IMR-90 (cell line): Measurements from ENCODE around the gene FOXP4. TPM values are rescaled to one million over a fixed set of nuclear protein-coding genes. Genes with fewer than 3 reads are reported as not detected.

Source experiments
- ATAC-seq: fragments of 200-7000 bp; cut with Tn5 transposase; 2 replicates; pipeline ENCODE4 v1.9.1; 2020; ENCODE audit warnings: low read depth, mild to moderate bottlenecking, moderate library complexity
- BruUV-seq: library from RNA; stranded (reverse); fragments of 400-500 nt; replicated peaks from 2 replicates; lab custom pipeline; 2021; lab: Mats Ljungman, UMichigan
- CTCF ChIA-PET: fragments of 300-600 bp; formaldehyde crosslinking; extraction: SDS; loops from one replicate; lab custom pipeline; 2021; ENCODE audit warnings: antibody characterized with exemption; lab: Yijun Ruan, JAX
- POLR2A ChIA-PET: fragments of 300-600 bp; sonication (Branson Sonifier 250); formaldehyde crosslinking; loops from one replicate; lab custom pipeline; 2022; ENCODE audit warnings: antibody characterized with exemption; ENCODE audit not compliant: unreplicated experiment; lab: Charles Lee
- DNase-seq: peaks from one replicate; pipeline ENCODE4 v3.0.0; 2013
- H2AFZ ChIP-seq: replicated peaks from 2 replicates; pipeline ENCODE3; 2013; ENCODE audit warnings: low read length, mild to moderate bottlenecking; ENCODE audit not compliant: poor library complexity
- H2AK5ac ChIP-seq: 2 replicates; pipeline ENCODE4 v1.6.1; 2013; ENCODE audit warnings: low read depth, low read length, inconsistent platforms
- H2AK9ac ChIP-seq: replicated peaks from 2 replicates; pipeline ENCODE3; 2013; ENCODE audit warnings: mild to moderate bottlenecking, low read depth, low read length, moderate library complexity; ENCODE audit not compliant: poor library complexity
- H2BK120ac ChIP-seq: 2 replicates; pipeline ENCODE4 v1.6.1; 2013; ENCODE audit warnings: low read depth, low read length, inconsistent platforms
- H2BK15ac ChIP-seq: 3 replicates; pipeline ENCODE4 v1.6.1; 2013; ENCODE audit warnings: low read depth, low read length, inconsistent platforms
- H2BK20ac ChIP-seq: 2 replicates; pipeline ENCODE4 v1.6.1; 2013; ENCODE audit warnings: low read depth, mild to moderate bottlenecking, inconsistent platforms, low read length, moderate library complexity
- H2BK5ac ChIP-seq: 2 replicates; pipeline ENCODE4 v1.6.1; 2013; ENCODE audit warnings: mild to moderate bottlenecking, low read depth, low read length, inconsistent platforms; ENCODE audit not compliant: poor library complexity, severe bottlenecking
- H3K14ac ChIP-seq: replicated peaks from 2 replicates; pipeline ENCODE4 v1.6.1; 2013; ENCODE audit warnings: low read depth, low read length, inconsistent platforms
- H3K18ac ChIP-seq: 2 replicates; pipeline ENCODE4 v1.6.1; 2013; ENCODE audit warnings: low read depth, low read length, control low read depth
- H3K23ac ChIP-seq: 2 replicates; pipeline ENCODE4 v1.6.1; 2013; ENCODE audit warnings: low read depth, low read length, inconsistent platforms
- H3K27ac ChIP-seq: 2 replicates; pipeline ENCODE4 v1.5.1; 2013; ENCODE audit warnings: mild to moderate bottlenecking, control low read depth, low read length; ENCODE audit not compliant: insufficient read depth
- H3K27me3 ChIP-seq: 2 replicates; pipeline ENCODE4 v1.6.1; 2013; ENCODE audit warnings: low read length; ENCODE audit not compliant: control insufficient read depth, insufficient read depth
- H3K36me3 ChIP-seq: 2 replicates; pipeline ENCODE4 v1.6.1; 2013; ENCODE audit warnings: low read length, mixed read lengths; ENCODE audit not compliant: control insufficient read depth, insufficient read depth
- H3K4ac ChIP-seq: 2 replicates; pipeline ENCODE4 v1.6.1; 2013; ENCODE audit warnings: low read depth, low read length, inconsistent platforms
- H3K4me1 ChIP-seq: 2 replicates; pipeline ENCODE4 v1.6.1; 2013; ENCODE audit warnings: low read length, mixed read lengths; ENCODE audit not compliant: control insufficient read depth, insufficient read depth
- H3K4me2 ChIP-seq: 2 replicates; pipeline ENCODE4 v1.6.1; 2013; ENCODE audit warnings: low read depth, mild to moderate bottlenecking, control low read depth, low read length, moderate library complexity
- H3K4me3 ChIP-seq: 2 replicates; pipeline ENCODE4 v1.5.1; 2013; ENCODE audit warnings: low read depth, mild to moderate bottlenecking, control low read depth, low read length, moderate library complexity; ENCODE audit not compliant: insufficient read depth
- H3K56ac ChIP-seq: 2 replicates; pipeline ENCODE4 v1.6.1; 2013; ENCODE audit warnings: low read length, inconsistent platforms; ENCODE audit not compliant: insufficient read depth; ENCODE audit errors: extremely low read depth
- H3K79me1 ChIP-seq, 2 experiments: 2 replicates each; pipeline ENCODE4 v1.6.1; 2013; ENCODE audit warnings: low read length in 2 of 2, inconsistent platforms in 1 of 2, low read depth in 1 of 2
- H3K9ac ChIP-seq: 2 replicates; pipeline ENCODE4 v1.6.1; 2013; ENCODE audit warnings: low read depth, low read length, control low read depth
- H3K9me1 ChIP-seq: 2 replicates; pipeline ENCODE4 v1.6.1; 2013; ENCODE audit warnings: low read length, inconsistent platforms; ENCODE audit not compliant: insufficient read depth
- H3K9me3 ChIP-seq: 2 replicates; pipeline ENCODE4 v1.6.1; 2013; ENCODE audit warnings: low read length; ENCODE audit not compliant: control insufficient read depth, insufficient read depth
- H4K20me1 ChIP-seq: 2 replicates; pipeline ENCODE4 v1.6.1; 2013; ENCODE audit warnings: low read length, inconsistent platforms; ENCODE audit not compliant: insufficient read depth
- H4K5ac ChIP-seq: 2 replicates; pipeline ENCODE4 v1.6.1; 2013; ENCODE audit warnings: mild to moderate bottlenecking, low read depth, low read length, control low read depth
- H4K8ac ChIP-seq, 2 experiments: 2 replicates each; pipeline ENCODE4 v1.6.1; 2013; ENCODE audit warnings: low read depth in 2 of 2, low read length in 2 of 2, control low read depth in 1 of 2, inconsistent platforms in 1 of 2
- H4K91ac ChIP-seq: 2 replicates; pipeline ENCODE4 v1.6.1; 2013; ENCODE audit warnings: low read depth, low read length, inconsistent platforms; ENCODE audit not compliant: insufficient read depth
- BHLHE40 ChIP-seq: fragments of 150-350 bp; IDR thresholded peaks from 2 replicates; pipeline ENCODE4 v1.6.1; 2016; ENCODE audit warnings: mild to moderate bottlenecking, low read depth, low read length
- CEBPB ChIP-seq: IDR thresholded peaks from 2 replicates; pipeline ENCODE4 v1.6.1; 2012; ENCODE audit warnings: low read depth, low read length, improper control_type of control experiment
- CHD1 ChIP-seq: IDR thresholded peaks from 2 replicates; pipeline ENCODE4 v1.6.1; 2012; ENCODE audit warnings: low read depth, low read length, improper control_type of control experiment
- CTCF ChIP-seq: conservative IDR thresholded peaks from 2 replicates; pipeline ENCODE4 v1.5.1; 2012; ENCODE audit warnings: mild to moderate bottlenecking, low read depth, low read length, improper control_type of control experiment
- FOS ChIP-seq: fragments of 150-350 bp; IDR thresholded peaks from 2 replicates; pipeline ENCODE4 v1.6.1; 2016; ENCODE audit warnings: low read depth, low read length
- MAFK ChIP-seq: IDR thresholded peaks from 2 replicates; pipeline ENCODE4 v1.6.1; 2012; ENCODE audit warnings: low read depth, low read length, improper control_type of control experiment
- MAZ ChIP-seq: IDR thresholded peaks from 2 replicates; pipeline ENCODE4 v1.6.1; 2012; ENCODE audit warnings: low read depth, mild to moderate bottlenecking, low read length, improper control_type of control experiment, moderate library complexity, borderline replicate concordance
- POLR2A ChIP-seq: IDR thresholded peaks from 2 replicates; pipeline ENCODE4 v1.6.1; 2012; ENCODE audit warnings: mild to moderate bottlenecking, low read depth, low read length
- RAD21 ChIP-seq: IDR thresholded peaks from 2 replicates; pipeline ENCODE4 v1.6.1; 2012; ENCODE audit warnings: low read length, improper control_type of control experiment
- RCOR1 ChIP-seq: IDR thresholded peaks from 2 replicates; pipeline ENCODE4 v1.6.1; 2012; ENCODE audit warnings: mild to moderate bottlenecking, low read length, improper control_type of control experiment; ENCODE audit not compliant: insufficient replicate concordance
- RFX5 ChIP-seq: IDR thresholded peaks from 2 replicates; pipeline ENCODE4 v1.8.0; 2012; ENCODE audit warnings: low read depth, mild to moderate bottlenecking, low read length, moderate library complexity
- SMC3 ChIP-seq: fragments of 150-350 bp; IDR thresholded peaks from 2 replicates; pipeline ENCODE4 v1.6.1; 2016; ENCODE audit warnings: low read depth, mild to moderate bottlenecking, antibody characterized with exemption, low read length, moderate library complexity
- WGBS, 2 experiments: methylation state at CpG; one replicate each; pipeline versions ENCODE4 v1.1.5 to v1.1.7; 2013; ENCODE audit warnings: missing lambda C conversion rate in 2 of 2; ENCODE audit not compliant: insufficient read length in 1 of 2; ENCODE audit errors: extremely low coverage in 2 of 2; 5-methylcytosine and 5-hydroxymethylcytosine counted together
- dilution Hi-C: fragments of 300-500 bp; cut with HindIII; formaldehyde crosslinking; loops from one replicate; pipeline ENCODE4 v1.14.3; 2018; ENCODE audit warnings: low sequenced_read_pairs; ENCODE audit not compliant: unreplicated experiment
- in situ Hi-C: fragments of 300-500 bp; cut with MboI; formaldehyde crosslinking; loops from 3 replicates; pipeline ENCODE4 v1.14.3; 2019; ENCODE audit warnings: low sequenced_read_pairs, inconsistent platforms, mixed read lengths
- intact Hi-C: fragments of 100-400 bp; cut with micrococcal nuclease; formaldehyde crosslinking; loops from 2 replicates; pipeline ENCODE4 v1.10.0; 2022
- polyA plus RNA-seq, 3 experiments: library from polyadenylated mRNA; depleted of rRNA; stranded (reverse); fragments of >200 nt; gene quantifications; 2 replicates each; pipeline ENCODE4 v1.2.3, GENCODE V29; 2012; ENCODE audit warnings: low replicate concordance in 1 of 3
- total RNA-seq: library from RNA; depleted of rRNA; stranded (reverse); fragments of >200 nt; gene quantifications from 2 replicates; pipeline ENCODE4 v1.2.3, GENCODE V29; 2012
- TF ChIP-seq, protein P1 (sequence below): fragments of 150-350 bp; IDR thresholded peaks from 2 replicates; pipeline ENCODE4 v1.6.1; 2016; ENCODE audit warnings: low read depth, mild to moderate bottlenecking, low read length, moderate library complexity, borderline replicate concordance

Gene FOXP4
- total and polyA plus RNA-seq, 2 of the 4 experiments (the other 2 are of a cell fraction): 0.72 to 9.5 TPM

GRCh38 chr6:41512146-41512701 lies 34.0 kb upstream of the FOXP4 start:
- no peak overlapping the region for H2BK5ac ChIP-seq
- H4K91ac ChIP-seq: no peak overlapping the region
- H3K4me2 ChIP-seq: no peak overlapping the region
- no peak overlapping the region for H3K14ac ChIP-seq
- no peaks in the 10 kb centered on the region for H3K79me1 ChIP-seq
- intact Hi-C loops (no loop called here), in situ Hi-C loops (no loop called here), dilution Hi-C loops (no loop called here)
- H3K36me3 ChIP-seq: no peaks in the 10 kb centered on the region
- ChIA-PET POLR2A (no interaction called here), CTCF (no interaction called here)
- H3K9ac ChIP-seq: no peak overlapping the region
- H2BK15ac ChIP-seq: no peak overlapping the region
- BruUV-seq: no TSS peak
- no peak overlapping the region for H2BK120ac ChIP-seq
- H3K4me1 ChIP-seq: no peaks in the 10 kb centered on the region
- H3K9me3 ChIP-seq: no peaks in the 10 kb centered on the region
- H3K23ac ChIP-seq: no peak overlapping the region
- H2AK5ac ChIP-seq: no peak overlapping the region
- no peak overlapping the region for H2BK20ac ChIP-seq
- DNase-seq: no peak
- no peak overlapping the region for H2AK9ac ChIP-seq
- H4K8ac ChIP-seq: no peak overlapping the region
- no peaks in the 10 kb centered on the region for H3K9me1 ChIP-seq
- no peak overlapping the region for H4K5ac ChIP-seq
- H3K27ac ChIP-seq: no peak overlapping the region
- H3K27me3 ChIP-seq: peaks cover 62% of the 10 kb centered on the region
- H4K20me1 ChIP-seq: no peaks in the 10 kb centered on the region
- ATAC-seq: no peak
- H3K56ac ChIP-seq: no peak overlapping the region
- H3K4me3 ChIP-seq: no peak overlapping the region
- no peak overlapping the region for H2AFZ ChIP-seq
- TF ChIP-seq RCOR1: no peak
- TF ChIP-seq BHLHE40: no peak
- TF ChIP-seq RFX5: no peak
- no peak for TF ChIP-seq CEBPB
- TF ChIP-seq SMC3: no peak
- TF ChIP-seq, protein P1, sequence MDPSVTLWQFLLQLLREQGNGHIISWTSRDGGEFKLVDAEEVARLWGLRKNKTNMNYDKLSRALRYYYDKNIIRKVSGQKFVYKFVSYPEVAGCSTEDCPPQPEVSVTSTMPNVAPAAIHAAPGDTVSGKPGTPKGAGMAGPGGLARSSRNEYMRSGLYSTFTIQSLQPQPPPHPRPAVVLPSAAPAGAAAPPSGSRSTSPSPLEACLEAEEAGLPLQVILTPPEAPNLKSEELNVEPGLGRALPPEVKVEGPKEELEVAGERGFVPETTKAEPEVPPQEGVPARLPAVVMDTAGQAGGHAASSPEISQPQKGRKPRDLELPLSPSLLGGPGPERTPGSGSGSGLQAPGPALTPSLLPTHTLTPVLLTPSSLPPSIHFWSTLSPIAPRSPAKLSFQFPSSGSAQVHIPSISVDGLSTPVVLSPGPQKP: no peak
- TF ChIP-seq MAFK: no peak
- no peak for TF ChIP-seq POLR2A
- TF ChIP-seq CHD1: no peak
- TF ChIP-seq MAZ: no peak
- no peak for TF ChIP-seq CTCF
- no peak for TF ChIP-seq FOS
- no peak for TF ChIP-seq RAD21
- H3K18ac ChIP-seq: no peak overlapping the region
- no peak overlapping the region for H3K4ac ChIP-seq
- 100% methylated on average over 1 of the region's 6 CpGs; no CpG with 5 or more reads in 1 of the 2 experiments for WGBS, 2 experiments
